Myocyte (in vitro differentiated cells): ENCODE measurements around the gene NOL9. TPM values are rescaled to one million over a fixed set of nuclear protein-coding genes. Genes with fewer than 3 reads are reported as not detected.
"Not testable (repeated sequence)": the region's sequence is repeated elsewhere in the genome, so short reads cannot be mapped to it uniquely, and the experiment has no call there.

Experiments
- DNase-seq: peaks from one replicate; pipeline ENCODE4 v3.0.0-alpha.2; 2012; ENCODE audit warnings: low read depth
- polyA plus RNA-seq: library from polyadenylated mRNA; unstranded; fragments of >200 nt; gene quantifications from one replicate; pipeline ENCODE4 v1.2.1, GENCODE V29; 2012; ENCODE audit warnings: missing spikeins
- total RNA-seq: library from RNA; depleted of rRNA; stranded (reverse); fragments of >200 nt; gene quantifications from 2 replicates; pipeline ENCODE4 v1.2.3, GENCODE V29; 2014

The NOL9 gene
- total RNA-seq: 22.8 and 25.4 TPM in 2 replicates
- polyA plus RNA-seq: 9.4 TPM

DNA sequence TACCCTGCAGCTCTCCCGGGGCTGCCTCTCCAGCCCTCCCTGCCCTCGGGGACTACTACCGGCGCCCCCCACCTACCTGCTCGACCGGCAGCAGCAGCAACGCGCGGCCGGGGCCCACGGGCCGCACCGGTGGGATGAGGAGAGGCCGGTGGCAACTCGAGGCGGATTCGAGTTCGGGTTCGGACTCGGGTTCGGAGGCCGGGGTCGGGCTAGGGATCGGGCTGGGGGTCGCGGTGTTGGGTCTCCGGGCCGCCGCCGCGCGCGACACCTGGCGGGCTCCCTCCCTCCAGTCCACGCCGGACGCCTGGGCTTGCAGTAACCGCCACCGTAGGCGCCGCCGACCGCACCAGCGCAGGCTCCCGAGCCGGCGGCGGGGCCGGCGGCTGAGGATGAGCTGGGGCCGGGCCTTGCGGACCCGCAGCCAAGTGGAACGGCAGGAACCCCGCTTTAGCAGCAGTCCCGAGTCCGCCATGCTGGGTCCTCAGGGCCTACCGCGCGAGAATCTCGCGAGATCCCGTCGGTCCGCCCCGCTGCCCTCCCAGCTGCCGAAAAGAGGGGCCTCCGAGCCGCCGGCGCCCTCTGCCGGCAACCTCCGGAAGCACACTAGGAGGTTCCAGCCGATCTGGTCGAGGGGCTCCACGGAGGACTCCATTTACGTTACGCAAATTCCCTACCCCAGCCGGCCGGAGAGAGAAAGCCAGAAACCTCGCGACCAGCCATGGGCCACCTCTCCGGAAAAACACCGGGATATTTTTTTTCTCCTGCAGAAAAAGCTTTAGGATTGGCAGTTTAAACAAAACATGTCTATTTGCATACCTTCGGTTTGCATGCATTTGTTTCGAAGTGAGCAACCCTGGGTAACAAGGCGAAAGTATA is at the start of gene NOL9:
TSS of gene NOL9 (minus strand) at position 483 of the 876 bp plus-strand sequence. CDS start at position 472, 11 bp downstream.
- DNase-seq: peak; percentile 94

DNA sequence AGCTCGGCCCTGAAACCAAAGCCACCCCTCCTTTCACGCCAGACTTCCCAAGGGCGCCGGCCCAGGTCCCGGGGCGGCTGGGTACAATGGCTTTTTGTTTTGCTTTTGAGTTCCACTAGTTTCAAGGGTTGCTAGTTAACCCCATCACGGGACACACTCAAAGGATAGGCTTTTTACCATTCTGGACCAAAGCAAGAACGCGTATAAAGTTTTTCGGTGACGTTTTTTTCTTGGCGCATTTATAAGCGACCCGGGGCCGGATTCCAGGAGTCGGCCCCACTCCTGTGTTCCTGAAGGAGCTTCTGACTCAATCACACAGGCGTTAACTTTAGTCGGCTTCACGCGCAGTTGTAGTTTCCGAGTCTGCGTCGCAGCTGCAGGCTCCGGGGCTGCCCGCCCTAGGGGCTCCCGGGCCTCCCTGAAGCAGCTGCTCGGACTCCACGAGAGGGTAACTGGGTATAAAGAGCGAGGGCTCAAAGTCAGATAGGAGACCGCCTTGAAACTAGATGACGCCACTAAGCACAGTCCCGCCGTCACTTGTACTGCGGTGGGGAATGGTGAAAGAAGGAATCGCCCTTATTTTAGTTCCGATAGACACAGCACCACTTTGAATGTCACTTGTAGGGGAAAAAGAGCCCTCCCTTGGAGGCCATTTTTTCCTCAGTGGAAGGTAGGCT is 49.1 kb upstream of the NOL9 start:
- DNase-seq: peak; percentile 95

DNA sequence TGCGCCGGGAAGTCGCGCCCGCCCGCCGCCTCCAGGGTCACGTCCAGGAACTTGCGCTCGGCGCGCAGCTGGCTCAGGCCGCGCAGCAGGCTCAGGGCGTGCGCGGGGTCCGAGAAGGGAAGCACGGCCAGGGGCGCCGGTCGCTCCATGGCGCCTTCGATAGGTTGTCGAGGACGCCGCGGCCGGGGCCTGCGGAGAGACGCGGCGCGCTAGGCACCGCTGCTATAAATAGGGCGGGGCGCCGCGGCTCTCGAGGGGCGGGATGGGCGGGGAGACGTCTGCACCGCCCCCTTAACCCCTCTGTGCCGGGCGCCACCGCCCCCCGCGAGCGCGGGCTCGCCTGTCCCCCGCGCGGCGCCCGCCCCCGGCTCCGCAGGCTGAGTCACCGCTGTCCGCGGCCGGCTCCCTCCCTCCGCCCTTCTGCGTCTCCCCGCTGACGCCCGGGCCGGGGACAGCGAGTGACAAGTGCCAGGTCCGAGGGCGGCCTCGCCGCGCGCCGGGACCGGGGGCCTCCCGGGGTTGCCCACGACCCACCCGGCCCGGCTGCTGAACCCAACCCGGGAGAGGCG is 48.4 kb upstream of the NOL9 start, which contains the start of gene KLHL21:
TSS of gene KLHL21 (minus strand) at position 201 of the 569 bp plus-strand sequence. CDS start at position 149, 52 bp downstream.
- peak; percentile 90 for DNase-seq

DNA sequence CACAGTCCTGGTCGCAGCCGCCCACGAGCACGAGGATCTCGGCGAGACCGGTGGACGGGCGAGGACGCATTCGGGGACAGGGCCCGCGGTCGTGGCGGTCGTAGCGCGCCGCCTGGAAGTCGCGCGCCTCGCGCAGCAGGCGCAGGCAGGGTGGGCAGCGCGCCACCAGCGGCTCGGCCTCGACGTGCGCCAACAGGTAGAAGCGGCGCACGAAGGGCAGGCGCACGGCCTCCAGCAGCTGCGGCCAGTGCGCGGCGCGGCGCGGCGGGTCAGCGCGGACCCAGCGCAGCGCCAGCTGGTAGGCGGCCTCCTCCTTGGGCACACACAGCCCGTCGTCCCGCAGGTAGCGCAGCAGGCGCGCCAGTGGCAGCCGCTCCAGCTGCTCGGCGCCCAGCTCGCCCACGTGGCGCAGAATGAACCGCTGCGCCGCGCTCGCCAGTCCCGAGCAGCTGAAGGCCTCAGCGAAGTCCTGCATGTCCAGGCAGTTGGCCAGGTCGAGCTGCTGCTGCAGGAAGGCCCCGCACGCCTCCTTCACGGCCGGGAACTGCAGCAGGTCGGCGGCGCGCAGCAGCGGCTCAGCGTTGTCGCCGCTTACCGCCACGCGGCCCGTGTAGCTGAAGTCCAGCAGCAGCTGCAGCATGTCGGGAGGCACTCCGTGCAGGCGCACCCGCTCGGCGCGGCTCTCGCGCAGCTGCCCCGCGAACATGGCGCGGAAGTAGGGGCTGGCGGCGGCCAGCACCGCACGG is 47.8 kb upstream of the NOL9 start:
- DNase-seq: peak; percentile 62

DNA sequence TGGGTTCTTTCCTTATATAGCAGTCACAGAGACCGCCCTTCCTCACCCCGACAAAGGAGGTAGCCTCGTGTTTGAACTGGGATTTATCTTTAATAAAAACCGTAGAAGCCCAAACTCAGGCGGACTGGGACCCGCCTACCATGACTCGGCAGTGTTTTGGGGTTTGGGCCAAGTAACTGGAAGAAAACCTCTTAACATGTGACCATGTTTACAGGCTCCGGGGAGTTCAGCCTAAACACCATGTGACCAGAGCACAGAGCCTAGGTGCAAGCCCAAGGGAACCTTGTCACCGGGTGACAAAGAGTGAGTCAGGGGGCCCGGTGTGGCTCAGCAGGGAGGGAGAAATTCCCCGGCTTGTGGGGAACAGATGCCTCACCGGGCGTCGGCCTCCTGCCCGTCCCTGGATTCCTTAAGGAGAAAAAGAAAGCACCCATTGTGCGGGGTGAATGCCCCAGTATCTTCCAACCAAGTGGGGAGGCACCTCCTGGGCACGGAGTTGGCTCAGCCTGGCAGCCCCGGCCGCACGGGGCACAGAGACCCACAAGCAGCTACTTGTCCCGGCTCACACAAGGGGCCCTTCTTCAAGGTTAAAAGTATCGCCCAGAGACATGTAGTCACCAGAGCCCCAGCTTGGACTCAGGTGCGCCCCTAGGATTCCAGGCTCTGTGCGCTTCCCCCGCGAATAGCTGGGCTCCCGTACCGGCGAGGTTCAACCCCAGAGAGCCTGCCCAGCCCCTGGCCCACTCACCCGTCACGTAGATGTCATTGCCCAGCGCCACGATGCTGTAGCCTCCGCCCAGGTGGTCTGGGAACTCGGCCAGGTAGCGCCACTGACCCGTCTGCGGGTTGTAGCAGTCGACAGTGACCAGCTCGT is 47.0 kb upstream of the NOL9 start:
- peak; percentile 92 for DNase-seq

DNA sequence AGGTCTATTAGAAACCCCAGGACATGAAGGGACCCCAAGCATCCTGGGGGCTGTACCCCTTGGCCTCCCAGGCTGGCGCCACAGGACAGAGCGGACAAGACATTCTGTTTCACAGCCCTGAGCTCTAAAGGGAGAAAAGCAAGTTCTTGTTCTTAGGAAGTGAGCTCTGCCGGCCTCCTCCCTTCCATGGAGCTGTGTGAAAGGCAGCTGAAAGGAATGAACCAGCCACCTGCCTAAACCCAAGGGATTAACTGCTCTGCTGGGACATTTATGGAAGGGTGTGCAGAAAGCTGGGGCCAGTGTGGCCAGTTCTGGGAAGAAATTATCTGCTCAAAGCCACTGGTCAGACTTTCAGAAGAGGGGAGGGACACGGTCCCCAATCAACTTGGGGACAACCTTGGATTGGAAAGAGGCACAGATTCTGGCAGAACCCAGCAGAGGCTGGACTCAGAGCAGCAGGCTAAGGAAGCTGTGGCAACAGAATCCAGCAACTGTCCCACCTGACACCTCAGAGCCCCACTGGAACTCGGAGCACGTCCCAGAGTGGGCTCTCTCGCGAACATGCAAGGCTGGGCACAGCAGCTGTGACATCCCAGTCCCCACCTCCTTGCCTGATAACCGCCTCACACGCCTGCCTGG is 46.2 kb upstream of the NOL9 start:
- peak; percentile 78 for DNase-seq

DNA sequence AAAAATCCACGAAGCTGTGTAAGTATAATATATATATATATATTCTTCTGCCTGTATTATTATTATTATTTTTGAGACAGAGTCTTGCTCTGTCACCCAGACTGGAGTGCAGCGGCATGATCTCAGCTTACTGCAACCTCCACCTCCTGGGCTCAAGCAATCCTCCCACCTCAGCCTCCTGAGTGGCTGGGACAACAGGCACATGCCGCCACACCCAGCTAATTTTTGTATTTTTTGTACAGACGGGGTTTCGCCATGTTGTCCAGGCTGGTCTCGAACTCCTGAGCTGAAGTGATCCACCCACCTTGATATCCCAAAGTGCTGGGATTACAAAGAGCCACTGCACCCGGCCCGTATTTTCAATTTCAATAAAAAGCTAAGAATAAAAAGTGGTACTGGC is 45.7 kb upstream of the NOL9 start:
- DNase-seq: not testable (repeated sequence)

DNA sequence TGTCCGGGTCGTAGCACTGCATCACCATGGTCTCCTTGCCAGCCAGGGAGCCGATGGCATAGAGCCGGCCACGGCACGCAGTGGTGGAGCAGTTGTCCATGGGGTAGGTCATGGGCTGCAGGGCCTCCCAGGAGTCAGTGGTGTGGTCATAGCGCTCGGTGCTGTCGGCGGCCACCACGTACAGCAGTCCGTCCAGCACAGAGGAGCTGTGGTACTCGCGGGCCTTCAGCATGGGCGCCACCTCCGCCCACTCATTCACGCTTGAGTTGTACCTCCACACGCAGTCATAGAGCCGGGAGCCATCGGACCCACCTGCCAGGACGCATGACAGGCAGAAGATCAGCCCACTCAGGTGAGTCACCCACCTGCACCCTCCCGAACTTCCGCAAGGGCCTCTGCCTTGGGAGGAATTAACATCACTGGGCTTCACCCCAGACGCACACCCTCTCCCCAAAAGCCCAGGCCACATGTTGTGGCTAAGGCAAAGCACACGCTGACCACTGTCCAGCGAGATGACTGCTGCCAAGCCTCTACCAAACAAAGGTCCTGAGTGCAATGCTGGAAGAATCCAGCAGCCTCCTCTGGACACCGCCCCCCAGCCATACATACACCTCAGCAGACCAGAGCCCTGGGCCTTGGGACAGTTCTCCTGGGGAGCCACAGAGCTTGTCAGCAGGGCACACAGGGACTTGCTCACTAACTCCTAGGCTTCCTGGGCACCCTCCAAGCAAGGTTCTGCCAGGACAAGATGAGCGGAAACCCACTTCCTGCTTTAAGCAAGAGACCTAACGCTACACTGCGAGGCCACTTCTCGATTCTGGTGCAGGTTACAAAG is 45.0 kb upstream of the NOL9 start:
- peak; percentile 57 for DNase-seq

DNA sequence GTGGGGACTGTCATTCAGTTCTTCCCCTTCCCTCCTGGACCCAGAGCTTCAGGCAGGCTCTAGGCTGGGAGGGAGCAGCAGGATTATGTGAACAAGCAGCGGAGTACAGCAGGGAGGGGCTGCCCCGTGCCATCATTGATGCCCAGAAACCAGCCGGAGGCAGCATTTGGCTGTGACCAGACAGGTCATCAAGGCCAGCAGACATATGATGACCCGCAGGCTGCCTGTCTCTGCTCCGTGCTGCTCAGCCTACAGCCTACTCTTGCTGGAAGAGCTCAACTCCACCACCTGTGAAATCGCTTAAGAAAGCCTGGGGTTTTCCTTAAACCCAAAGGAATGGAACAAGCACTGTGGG is 43.4 kb upstream of the NOL9 start:
- no peak for DNase-seq

DNA sequence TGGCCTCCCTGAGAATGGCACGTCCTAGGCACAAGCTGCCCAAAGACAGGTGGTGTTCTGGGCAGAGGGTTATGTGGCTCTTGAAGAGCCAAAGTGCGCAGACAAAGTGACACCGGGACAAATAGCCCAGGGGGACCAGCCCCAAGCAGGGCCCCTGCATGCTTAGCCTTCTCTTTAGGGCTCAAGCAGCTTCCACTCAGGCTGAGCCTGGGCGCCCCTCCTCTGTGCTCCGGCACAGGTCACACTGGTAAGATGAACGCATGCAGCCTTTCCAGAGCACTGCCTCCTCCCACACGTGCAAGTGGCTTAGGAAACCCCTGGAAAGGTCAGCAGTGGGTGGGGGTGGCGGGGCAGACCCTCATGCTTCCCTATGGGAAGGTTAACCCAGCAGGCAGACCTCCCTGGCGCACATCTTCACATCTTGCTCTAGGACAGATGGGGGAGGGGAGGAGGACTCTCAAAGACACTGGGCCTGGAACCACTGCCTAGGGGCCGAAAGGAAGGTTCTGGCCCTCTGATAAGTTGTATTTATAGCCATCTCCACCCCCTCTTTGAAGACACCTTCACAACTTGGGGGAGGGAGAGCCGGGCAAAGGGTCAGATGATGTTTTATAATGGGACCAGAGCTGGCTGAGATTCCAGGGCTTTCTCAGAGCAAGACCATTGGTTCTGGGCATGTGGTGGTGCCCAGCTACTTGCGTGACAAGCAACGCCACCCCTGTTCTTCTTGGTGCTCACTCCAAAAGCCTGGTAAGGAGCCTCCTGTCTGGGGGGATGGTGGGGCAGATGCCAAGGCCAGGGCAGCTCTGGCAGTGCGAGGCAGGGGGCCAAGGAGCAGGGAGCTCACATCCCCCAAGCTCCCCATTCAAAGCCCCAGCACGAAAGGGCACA is 42.8 kb upstream of the NOL9 start:
- no peak for DNase-seq

DNA sequence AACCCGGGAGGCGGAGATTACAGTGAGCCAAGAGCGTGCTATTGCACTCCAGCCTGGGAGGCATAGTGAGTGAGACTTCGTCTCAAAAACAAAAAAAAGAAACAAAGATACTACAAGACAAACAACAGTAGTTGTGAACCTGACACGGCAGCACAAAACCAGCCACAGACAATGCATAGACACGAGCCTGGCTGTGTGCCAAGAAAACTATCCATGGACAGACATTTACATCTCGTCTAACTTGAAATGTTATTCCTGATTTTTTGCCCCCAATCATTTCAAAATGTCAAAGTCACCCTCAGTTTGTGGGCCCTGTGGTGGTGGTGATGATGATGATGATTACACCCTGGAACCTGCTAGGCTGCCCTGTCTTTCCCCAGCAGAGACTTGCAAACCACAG is 42.0 kb upstream of the NOL9 start:
- no peak for DNase-seq

DNA sequence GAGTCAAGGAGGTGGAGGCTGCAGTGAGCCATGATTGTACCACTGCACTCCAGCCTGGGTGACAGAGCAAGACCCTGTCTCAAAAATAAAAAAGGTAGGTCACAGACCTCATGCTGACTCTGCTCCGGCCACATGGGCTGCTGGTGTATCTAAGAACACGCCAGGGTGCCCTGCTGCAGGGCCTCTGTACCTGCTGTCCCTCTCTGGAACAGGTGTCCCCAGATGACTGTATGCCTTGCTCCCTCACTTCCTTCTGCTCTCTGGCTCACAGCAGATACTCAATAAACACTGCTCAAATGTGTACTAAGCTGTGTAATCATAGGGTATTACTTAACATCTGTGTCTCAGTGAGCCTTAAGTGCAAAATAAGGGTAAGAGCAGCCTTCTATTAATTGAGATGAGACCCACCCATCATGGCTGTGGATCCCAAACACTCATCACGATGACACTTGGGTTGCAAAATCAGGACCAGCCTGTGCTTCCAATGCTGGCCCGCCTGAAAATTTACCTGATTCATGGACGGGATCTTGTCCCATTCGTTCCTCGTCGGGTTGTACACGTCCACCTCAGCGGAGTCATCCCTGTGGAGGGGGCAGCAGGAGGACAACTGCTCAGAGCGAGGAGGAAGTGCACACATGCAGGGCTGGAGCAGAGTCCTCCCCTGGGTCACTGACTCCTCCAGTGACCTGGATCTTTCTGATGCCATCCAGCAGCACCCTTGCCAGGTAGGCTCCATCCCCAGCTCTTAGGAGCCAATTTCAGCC is 40.8 kb upstream of the NOL9 start:
- DNase-seq: no peak

DNA sequence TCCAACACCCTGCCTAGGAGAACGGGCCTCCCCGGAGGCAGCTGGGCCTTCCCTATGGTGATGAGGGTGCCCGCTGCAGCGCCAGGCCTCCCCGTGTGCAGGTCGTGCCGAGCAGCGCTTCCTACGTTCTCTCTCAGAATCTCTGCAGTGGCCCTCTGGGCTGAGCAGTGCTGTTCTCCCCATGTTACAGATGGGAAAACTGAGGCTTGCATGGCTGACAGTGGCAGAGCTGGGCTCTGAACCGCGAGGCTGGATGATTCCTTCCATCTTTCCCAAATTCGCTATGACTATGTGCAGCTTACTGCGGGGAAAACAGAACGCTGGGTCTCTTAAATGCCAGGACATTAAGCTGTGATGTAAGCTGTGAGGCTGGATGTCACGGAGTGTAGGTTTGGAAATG is 39.5 kb upstream of the NOL9 start:
- no peak for DNase-seq

DNA sequence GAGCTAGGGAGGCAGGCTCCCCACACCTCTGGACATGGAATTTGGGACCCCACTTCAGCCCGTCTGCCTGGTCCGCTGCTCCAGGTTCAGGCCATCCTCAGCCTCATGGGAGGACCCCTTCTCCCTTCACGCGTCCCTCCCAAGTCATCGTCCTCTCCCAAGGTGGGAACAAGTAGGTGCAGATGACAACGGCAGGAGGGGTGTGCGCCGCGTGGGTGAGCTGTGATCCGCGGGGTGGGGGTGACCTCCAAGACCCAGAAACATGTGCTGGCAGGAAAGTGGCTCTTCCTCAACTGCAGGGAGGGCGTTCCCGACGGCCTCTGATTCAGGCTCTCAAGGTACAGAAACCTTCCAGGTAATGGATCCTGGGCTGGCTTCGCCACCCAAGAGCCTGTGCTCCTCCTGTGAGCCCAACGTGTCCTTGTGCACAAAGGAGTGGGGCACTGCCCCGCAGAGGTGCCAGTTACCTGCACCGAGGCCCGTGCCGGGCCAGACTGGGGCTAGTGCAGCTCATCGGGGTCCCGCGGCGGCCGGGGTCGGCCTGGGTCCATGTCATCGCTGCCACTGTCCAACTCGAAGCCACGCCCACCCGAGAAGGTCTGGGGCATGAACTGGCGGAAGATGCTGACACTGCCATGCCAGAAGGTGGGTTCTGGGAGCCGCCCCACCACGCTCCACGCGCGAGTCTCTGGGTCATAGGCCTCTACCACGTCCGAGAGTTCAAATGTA is 38.7 kb upstream of the NOL9 start:
- DNase-seq: no peak

DNA sequence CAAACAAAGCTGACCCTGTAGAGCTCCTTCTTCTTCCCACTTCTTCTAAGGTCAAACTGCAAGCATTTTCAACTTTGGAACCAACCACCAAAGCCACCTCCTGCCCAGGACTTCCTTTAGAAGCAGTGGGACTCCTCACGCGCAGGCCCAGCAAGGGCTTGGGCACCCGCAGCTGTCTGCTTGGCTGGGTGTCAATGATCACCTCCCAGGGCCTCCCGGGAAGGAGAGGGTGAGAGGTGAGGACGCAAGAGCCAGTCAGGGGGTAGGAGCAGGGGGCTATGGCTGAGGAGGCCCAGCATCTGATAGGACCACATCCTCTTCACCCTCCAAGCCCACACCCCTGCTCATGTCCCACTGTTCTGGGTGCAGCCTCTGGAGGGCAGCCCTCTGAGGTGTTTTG is 38.1 kb upstream of the NOL9 start:
- peak; percentile 59 for DNase-seq

DNA sequence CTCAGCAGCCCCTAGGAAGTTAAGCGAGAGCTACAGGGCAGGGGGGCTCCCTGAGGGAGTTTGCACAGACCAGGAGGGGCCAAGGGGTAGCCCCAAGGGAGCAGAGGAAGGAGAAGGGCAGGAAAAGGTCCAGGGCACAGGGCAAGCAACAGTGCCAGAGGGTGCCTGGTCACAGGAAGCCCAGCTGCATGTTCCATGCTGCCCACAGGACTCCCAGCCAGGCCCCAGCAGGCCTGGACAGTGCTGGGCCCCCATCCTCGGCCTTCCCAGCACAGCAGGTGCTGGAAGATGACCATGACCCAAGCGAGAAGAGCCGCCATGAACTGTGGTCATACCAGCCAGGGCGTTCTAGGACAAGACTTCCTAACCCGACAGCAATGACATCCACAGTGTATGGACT is 37.3 kb upstream of the NOL9 start:
- DNase-seq: peak; percentile 71
